ENCODE data around the gene TSKS.

The TSKS gene, protein sequence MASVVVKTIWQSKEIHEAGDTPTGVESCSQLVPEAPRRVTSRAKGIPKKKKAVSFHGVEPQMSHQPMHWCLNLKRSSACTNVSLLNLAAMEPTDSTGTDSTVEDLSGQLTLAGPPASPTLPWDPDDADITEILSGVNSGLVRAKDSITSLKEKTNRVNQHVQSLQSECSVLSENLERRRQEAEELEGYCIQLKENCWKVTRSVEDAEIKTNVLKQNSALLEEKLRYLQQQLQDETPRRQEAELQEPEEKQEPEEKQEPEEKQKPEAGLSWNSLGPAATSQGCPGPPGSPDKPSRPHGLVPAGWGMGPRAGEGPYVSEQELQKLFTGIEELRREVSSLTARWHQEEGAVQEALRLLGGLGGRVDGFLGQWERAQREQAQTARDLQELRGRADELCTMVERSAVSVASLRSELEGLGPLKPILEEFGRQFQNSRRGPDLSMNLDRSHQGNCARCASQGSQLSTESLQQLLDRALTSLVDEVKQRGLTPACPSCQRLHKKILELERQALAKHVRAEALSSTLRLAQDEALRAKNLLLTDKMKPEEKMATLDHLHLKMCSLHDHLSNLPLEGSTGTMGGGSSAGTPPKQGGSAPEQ

DNA sequence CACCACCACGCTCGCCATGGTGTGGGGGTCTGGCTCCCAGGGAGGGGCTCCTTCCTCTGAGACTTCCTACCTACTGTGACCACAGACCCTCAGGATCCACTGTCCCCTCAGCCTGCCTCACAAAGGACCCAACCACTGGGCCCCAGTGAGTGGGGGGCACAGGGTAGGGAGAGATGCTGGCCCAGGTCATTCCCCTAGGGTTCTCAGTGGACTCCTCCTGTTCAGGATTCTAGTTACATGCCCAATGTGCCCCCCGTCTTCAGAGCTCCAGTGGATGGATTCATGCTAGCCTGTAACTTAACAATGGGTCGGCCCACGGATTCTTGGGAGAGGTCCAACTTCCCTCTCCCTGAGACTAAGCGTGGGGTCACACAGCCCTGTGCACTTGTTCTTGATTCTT, at the start of gene TSKS:
TSS of gene TSKS (minus strand) at position 77 of the 400 bp plus-strand sequence. CDS start at position 18, 59 bp downstream.
- DNase-seq (ENCODE audit: low read depth) = no peak

- no peak for DNase-seq (ENCODE audit: low read depth)
These were observed 49.4 kb upstream of the TSKS start for GRCh38 chr19:49812452-49812996.

GRCh38 chr19:49811328-49811727, 48.2 kb upstream of the TSKS start:
- no peak for DNase-seq (ENCODE audit: low read depth)

GRCh38 chr19:49809941-49810389, 46.9 kb upstream of the TSKS start:
- DNase-seq (ENCODE audit: low read depth) = no peak

GRCh38 chr19:49809160-49809940, 46.2 kb upstream of the TSKS start:
- DNase-seq (ENCODE audit: low read depth) = peak; percentile 25

DNA sequence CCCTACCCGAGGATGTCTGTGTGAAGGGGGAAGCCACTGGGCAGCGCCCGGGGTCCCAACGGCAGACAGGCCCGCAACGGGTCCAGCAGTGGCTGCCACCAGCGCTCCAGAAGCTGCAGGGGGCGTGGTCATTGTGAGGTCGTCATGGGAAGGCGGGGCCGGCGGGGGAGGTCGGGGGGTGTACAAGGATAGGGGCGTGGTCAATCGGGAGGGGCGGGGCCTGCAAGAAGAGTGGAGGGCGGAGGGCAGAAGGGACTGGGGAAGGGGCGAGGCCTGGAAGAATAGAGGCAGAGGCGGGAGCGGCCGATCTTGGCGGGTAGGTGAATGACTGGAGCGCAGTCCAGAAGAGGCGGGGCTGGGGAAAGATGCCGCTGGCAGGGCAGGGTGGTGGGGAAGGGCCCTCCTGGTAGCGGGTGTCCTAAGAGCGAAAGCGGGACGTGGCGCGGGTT, 45.6 kb upstream of the TSKS start:
- peak; percentile 74 for DNase-seq (ENCODE audit: low read depth)

DNA sequence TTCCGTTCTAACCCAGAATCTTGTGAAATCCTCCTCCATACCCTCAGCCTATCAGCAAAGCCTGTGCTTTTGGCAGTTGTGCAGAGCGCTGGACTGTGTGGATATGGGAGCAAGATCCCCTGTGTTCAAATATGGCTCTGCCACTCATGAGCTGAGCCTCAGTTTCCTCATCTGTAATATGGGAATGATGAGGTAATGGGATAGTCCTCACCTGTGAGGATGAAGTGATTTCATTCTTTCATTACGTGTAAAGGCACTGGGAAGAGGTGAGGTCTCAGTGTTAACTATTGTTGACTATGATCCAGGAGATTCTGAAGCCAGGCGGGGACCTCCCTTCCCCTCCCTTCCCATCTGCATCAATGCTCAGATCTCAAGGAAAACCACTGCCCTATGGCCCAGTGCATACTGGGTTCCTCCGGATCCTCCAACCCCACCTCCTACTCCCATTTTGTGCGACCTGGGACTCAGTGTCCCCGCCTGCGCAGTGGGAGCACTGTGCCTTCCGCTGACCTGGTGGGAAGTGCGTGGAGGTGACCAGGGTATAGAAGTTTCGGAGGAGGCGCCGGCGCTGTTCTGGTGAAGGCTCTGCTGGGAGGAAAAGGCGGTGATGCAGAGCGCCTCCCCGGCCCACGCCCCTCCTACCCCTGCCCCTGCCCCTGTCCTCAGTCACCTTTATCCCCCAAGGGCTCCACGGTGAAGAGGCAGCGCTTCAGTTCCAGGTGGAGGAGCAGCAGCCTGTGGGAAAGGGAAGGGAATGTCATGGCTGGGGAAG, 45.0 kb upstream of the TSKS start:
- DNase-seq (ENCODE audit: low read depth) = no peak

- no peak for DNase-seq (ENCODE audit: low read depth)
These were observed 44.2 kb upstream of the TSKS start for GRCh38 chr19:49807058-49807903.

DNA sequence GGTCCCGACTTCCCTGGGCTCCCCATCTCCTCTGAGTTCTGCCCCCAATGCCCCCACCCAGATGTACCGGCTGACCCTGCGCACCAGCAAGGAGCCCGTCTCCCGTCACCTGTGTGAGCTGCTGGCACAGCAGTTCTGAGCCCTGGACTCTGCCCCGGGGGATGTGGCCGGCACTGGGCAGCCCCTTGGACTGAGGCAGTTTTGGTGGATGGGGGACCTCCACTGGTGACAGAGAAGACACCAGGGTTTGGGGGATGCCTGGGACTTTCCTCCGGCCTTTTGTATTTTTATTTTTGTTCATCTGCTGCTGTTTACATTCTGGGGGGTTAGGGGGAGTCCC, 43.5 kb upstream of the TSKS start:
- DNase-seq (ENCODE audit: low read depth) = no peak

- DNase-seq (ENCODE audit: low read depth) = no peak
These were observed 42.9 kb upstream of the TSKS start for GRCh38 chr19:49805822-49806619.

GRCh38 chr19:49803529-49803856, 40.4 kb upstream of the TSKS start:
- DNase-seq (ENCODE audit: low read depth) = no peak

GRCh38 chr19:49802836-49803528, 39.9 kb upstream of the TSKS start:
- no peak for DNase-seq (ENCODE audit: low read depth)

GRCh38 chr19:49801966-49802661, 39.0 kb upstream of the TSKS start:
- DNase-seq (ENCODE audit: low read depth) = no peak

DNA sequence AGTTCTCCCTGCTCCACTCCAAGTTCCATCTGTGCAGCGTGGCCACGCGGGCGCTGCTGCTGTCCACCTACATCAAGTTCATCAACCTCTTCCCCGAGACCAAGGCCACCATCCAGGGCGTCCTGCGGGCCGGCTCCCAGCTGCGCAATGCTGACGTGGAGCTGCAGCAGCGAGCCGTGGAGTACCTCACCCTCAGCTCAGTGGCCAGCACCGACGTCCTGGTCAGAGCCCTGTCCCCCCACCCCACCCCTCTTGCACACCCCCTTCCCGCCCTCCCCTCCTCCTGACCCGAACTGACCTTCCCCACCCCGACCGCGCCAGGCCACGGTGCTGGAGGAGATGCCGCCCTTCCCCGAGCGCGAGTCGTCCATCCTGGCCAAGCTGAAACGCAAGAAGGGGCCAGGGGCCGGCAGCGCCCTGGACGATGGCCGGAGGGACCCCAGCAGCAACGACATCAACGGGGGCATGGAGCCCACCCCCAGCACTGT, 38.3 kb upstream of the TSKS start:
- DNase-seq (ENCODE audit: low read depth) = no peak

GRCh38 chr19:49800771-49801170, 37.7 kb upstream of the TSKS start:
- no peak for DNase-seq (ENCODE audit: low read depth)

DNA sequence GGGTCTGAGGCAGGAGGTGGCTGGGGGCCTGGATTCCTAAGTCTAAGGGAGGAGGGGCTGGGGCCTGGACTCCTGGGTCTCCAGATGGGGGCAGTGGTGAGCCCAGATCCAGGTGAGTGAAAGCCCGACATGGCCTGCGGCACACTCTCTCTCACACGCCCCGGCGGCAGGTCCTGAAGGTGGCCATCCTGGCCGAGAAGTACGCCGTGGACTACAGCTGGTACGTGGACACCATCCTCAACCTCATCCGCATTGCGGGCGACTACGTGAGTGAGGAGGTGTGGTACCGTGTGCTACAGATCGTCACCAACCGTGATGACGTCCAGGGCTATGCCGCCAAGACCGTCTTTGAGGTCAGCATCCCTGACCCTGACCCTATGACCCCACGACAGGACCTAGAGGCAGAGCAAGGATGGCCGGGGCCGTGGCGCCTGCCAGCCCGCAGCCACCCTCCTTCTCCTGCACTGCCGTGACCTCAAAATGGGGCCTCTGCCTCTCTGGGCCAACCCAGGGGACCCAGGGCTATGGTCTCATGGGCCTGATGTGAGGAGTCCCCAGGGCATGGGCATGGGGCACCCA, 36.8 kb upstream of the TSKS start:
- no peak for DNase-seq (ENCODE audit: low read depth)

- no peak for DNase-seq (ENCODE audit: low read depth)
These were observed 36.2 kb upstream of the TSKS start for GRCh38 chr19:49799271-49799797.

- DNase-seq (ENCODE audit: low read depth) = no peak
These were observed 35.5 kb upstream of the TSKS start for GRCh38 chr19:49798574-49798973.
